Testis (tissue), 3 donors: Measurements from ENCODE around the gene SOX3. TPM values are rescaled to one million over a fixed set of nuclear protein-coding genes. Genes with fewer than 3 reads are reported as not detected.

Source experiments
- DNase-seq: peaks from one replicate; pipeline ENCODE4 v3.0.0-alpha.2; 2019
- H3K27ac ChIP-seq, 2 donors: fragments of 200-600 bp; sonication (generic); one replicate each; pipeline ENCODE4 v1.5.1; 2019
- H3K27me3 ChIP-seq: fragments of 200-600 bp; sonication (generic); one replicate; pipeline ENCODE4 v1.5.1; 2019
- H3K36me3 ChIP-seq: fragments of 200-600 bp; sonication (generic); one replicate; pipeline ENCODE4 v1.5.1; 2017; ENCODE audit warnings: low read depth; ENCODE audit errors: missing control alignments
- H3K4me1 ChIP-seq: fragments of 200-600 bp; sonication (generic); one replicate; pipeline ENCODE4 v1.5.1; 2019
- H3K4me3 ChIP-seq, 2 donors: fragments of 200-600 bp; sonication (generic); one replicate each; pipeline ENCODE4 v1.5.1; 2017 to 2019
- H3K9me3 ChIP-seq: fragments of 200-600 bp; sonication (generic); one replicate; pipeline ENCODE4 v1.5.1; 2017
- CTCF ChIP-seq, 3 experiments: fragments of 450-650 bp in 2 of 3; fragments of 200-600 bp in 1 of 3; sonication (generic) in 1 of 3; IDR thresholded peaks; one replicate each; pipeline ENCODE4 v1.5.1; 2016 to 2019; ENCODE audit warnings: antibody characterized with exemption in 3 of 3, mild to moderate bottlenecking in 2 of 3, moderate library complexity in 1 of 3
- POLR2A ChIP-seq: fragments of 450-650 bp; IDR thresholded peaks from one replicate; pipeline ENCODE4 v1.6.1; 2017; ENCODE audit warnings: antibody characterized with exemption, mild to moderate bottlenecking, moderate library complexity
- WGBS, 2 donors: methylation state at CpG; one replicate each; pipeline ENCODE4 v1.1.5; 2018; 5-methylcytosine and 5-hydroxymethylcytosine counted together
- intact Hi-C: fragments of 100-400 bp; cut with DNase I; formaldehyde crosslinking; loops from one replicate; pipeline ENCODE4 v1.15.1; 2023; ENCODE audit warnings: low total_unique reads
- polyA plus RNA-seq: library from polyadenylated mRNA; stranded (reverse); fragments of 350-450 nt; fragmentation: Illumina TruSeq; extraction: RNeasy Lipid Tissue Mini Kit (QIAGEN cat#74804); gene quantifications from one replicate; pipeline ENCODE4 v1.2.3, GENCODE V29; 2014; ENCODE audit warnings: low read depth, low replicate concordance; ENCODE audit not compliant: insufficient read depth
- total RNA-seq, 2 donors: library from RNA; depleted of rRNA; stranded (reverse); fragments of >200 nt; gene quantifications; one replicate each; pipeline ENCODE4 v1.2.3, GENCODE V29; 2016

SOX3 gene
- total and polyA plus RNA-seq, 3 donors from 2014 or later: 2.9 to 18.0 (median 13.7) TPM

- no peaks in the 10 kb centered on the region for H3K4me1 ChIP-seq
- H3K36me3 ChIP-seq: no peaks in the 10 kb centered on the region
- H3K27ac ChIP-seq: no peak overlapping the region
- no peak for DNase-seq
- no peak for TF ChIP-seq POLR2A
- TF ChIP-seq CTCF (IDR thresholded peaks at IDR 0.05): no peak
- 85 to 89% methylated on average over 3 to 4 of the region's 4 CpGs for WGBS, 2 donors
- intact Hi-C loops: no loop called here
- H3K27me3 ChIP-seq: no peaks in the 10 kb centered on the region
- H3K9me3 ChIP-seq: no peaks in the 10 kb centered on the region
- H3K4me3 ChIP-seq: no peak overlapping the region
Measured at GRCh38 chrX:140492066-140492994, 12.5 kb downstream of the SOX3 start.

- Histone ChIP-seq H3K4me3 (no peak overlapping the region), H3K9me3 (no peaks in the 10 kb centered on the region), H3K4me1 (no peaks in the 10 kb centered on the region), H3K36me3 (no peaks in the 10 kb centered on the region), H3K27me3 (no peaks in the 10 kb centered on the region), H3K27ac (no peak overlapping the region)
- intact Hi-C loops: no loop called here
- DNase-seq: no peak
- TF ChIP-seq POLR2A (no peak), CTCF (IDR thresholded peaks at IDR 0.05) (no peak)
Measured at GRCh38 chrX:140480765-140481164, 24.1 kb downstream of the SOX3 start.

- H3K4me1 ChIP-seq: no peaks in the 10 kb centered on the region
- no peaks in the 10 kb centered on the region for H3K9me3 ChIP-seq
- no peaks in the 10 kb centered on the region for H3K36me3 ChIP-seq
- intact Hi-C loops: no loop called here
- no peaks in the 10 kb centered on the region for H3K27me3 ChIP-seq
- no peak overlapping the region for H3K27ac ChIP-seq
- no peak overlapping the region for H3K4me3 ChIP-seq
- DNase-seq: no peak
- TF ChIP-seq CTCF (IDR thresholded peaks at IDR 0.05) (no peak), POLR2A (no peak)
Measured at GRCh38 chrX:140477987-140478386, 26.9 kb downstream of the SOX3 start.

- no peaks in the 10 kb centered on the region for H3K9me3 ChIP-seq
- no peaks in the 10 kb centered on the region for H3K27me3 ChIP-seq
- H3K4me1 ChIP-seq: no peaks in the 10 kb centered on the region
- no peak overlapping the region for H3K27ac ChIP-seq
- intact Hi-C loops: no loop called here
- TF ChIP-seq CTCF (IDR thresholded peaks at IDR 0.05): no peak
- no peak for TF ChIP-seq POLR2A
- H3K36me3 ChIP-seq: no peaks in the 10 kb centered on the region
- DNase-seq: no peak
- H3K4me3 ChIP-seq: no peak overlapping the region
Measured at GRCh38 chrX:140475025-140475424, 29.8 kb downstream of the SOX3 start.

GRCh38 chrX:140467211-140467610 is 37.7 kb downstream of the SOX3 start:
- intact Hi-C loops: no loop called here

More at GRCh38 chrX:140467211-140467610, 37.7 kb downstream of the SOX3 start:
- H3K9me3 ChIP-seq: no peaks in the 10 kb centered on the region
- no peak for DNase-seq
- TF ChIP-seq POLR2A: no peak
- no peak for TF ChIP-seq CTCF (IDR thresholded peaks at IDR 0.05)
- no peak overlapping the region for H3K4me3 ChIP-seq
- H3K27me3 ChIP-seq: no peaks in the 10 kb centered on the region
- H3K36me3 ChIP-seq: no peaks in the 10 kb centered on the region
- 86 to 90% methylated on average over 5 of the region's 5 CpGs for WGBS, 2 donors
- H3K27ac ChIP-seq: no peak overlapping the region
- H3K4me1 ChIP-seq: no peaks in the 10 kb centered on the region
